H1 (cell line): ENCODE data around the gene ACVRL1. TPM values are rescaled to one million over a fixed set of nuclear protein-coding genes. Genes with fewer than 3 reads are reported as not detected.

Source experiments
- CTCF ChIA-PET: fragments of 300-600 bp; sonication (Branson Sonifier 250); formaldehyde crosslinking; loops from one replicate; lab custom pipeline; 2021; ENCODE audit not compliant: partially characterized antibody; lab: Charles Lee
- POLR2A ChIA-PET: fragments of 300-600 bp; sonication (Branson Sonifier 250); formaldehyde crosslinking; loops from one replicate; lab custom pipeline; 2021; ENCODE audit warnings: inconsistent platforms; ENCODE audit not compliant: partially characterized antibody; lab: Charles Lee
- DNase-seq, 2 experiments: peaks; one replicate each; pipeline versions ENCODE4 v3.0.0 to v3.0.0-alpha.2; 2010 to 2022; ENCODE audit warnings: low spot score in 2 of 2, low read depth in 1 of 2, mixed read lengths in 1 of 2
- FAIRE-seq: peaks from 2 replicates; lab custom pipeline; 2011; peaks lifted over from hg19 to GRCh38; lab: Jason Lieb, UNC
- H2AFZ ChIP-seq: 2 replicates; pipeline ENCODE4 v1.8.1; 2012; ENCODE audit warnings: low read length, inconsistent platforms
- H2AK5ac ChIP-seq: 2 replicates; pipeline ENCODE4 v1.6.1; 2013; ENCODE audit warnings: low read depth, low read length
- H2BK120ac ChIP-seq: replicated peaks from 2 replicates; pipeline ENCODE3; 2013; ENCODE audit warnings: low read depth, low read length, inconsistent platforms
- H2BK12ac ChIP-seq: 2 replicates; pipeline ENCODE4 v1.6.1; 2013; ENCODE audit warnings: low read depth, low read length
- H2BK15ac ChIP-seq: 2 replicates; pipeline ENCODE4 v1.6.1; 2013; ENCODE audit warnings: low read length
- H2BK20ac ChIP-seq: 2 replicates; pipeline ENCODE4 v1.6.1; 2013; ENCODE audit warnings: low read length
- H2BK5ac ChIP-seq: 2 replicates; pipeline ENCODE4 v1.6.1; 2013; ENCODE audit warnings: low read depth, low read length
- H3K14ac ChIP-seq: 2 replicates; pipeline ENCODE4 v1.6.1; 2013; ENCODE audit warnings: inconsistent platforms; ENCODE audit not compliant: insufficient read length
- H3K18ac ChIP-seq: 2 replicates; pipeline ENCODE4 v1.6.1; 2013; ENCODE audit warnings: low read length; ENCODE audit errors: extremely low read depth
- H3K23ac ChIP-seq: 2 replicates; pipeline ENCODE4 v1.6.1; 2013; ENCODE audit warnings: inconsistent platforms; ENCODE audit not compliant: insufficient read length
- H3K23me2 ChIP-seq: 2 replicates; pipeline ENCODE4 v1.6.1; 2013; ENCODE audit warnings: low read depth, low read length
- H3K27ac ChIP-seq: 2 replicates; pipeline ENCODE4 v1.6.1; 2011; ENCODE audit warnings: low read depth, low read length, inconsistent platforms
- H3K27me3 ChIP-seq, 4 experiments: replicated peaks in 1 of 4; 1 replicate in 1 of 4; 2 replicates in 3 of 4; pipeline versions ENCODE4 v1.6.1 to v1.8.1; 2011 to 2013; ENCODE audit warnings: low read length in 3 of 4, mild to moderate bottlenecking in 3 of 4, inconsistent platforms in 2 of 4, mixed read lengths in 2 of 4, moderate library complexity in 1 of 4; ENCODE audit not compliant: control insufficient read depth in 3 of 4, insufficient read depth in 3 of 4; ENCODE audit errors: extremely low read depth in 1 of 4
- H3K36me3 ChIP-seq, 4 experiments: 2 replicates each; pipeline versions ENCODE4 v1.6.1 to v1.8.1; 2011 to 2013; ENCODE audit warnings: mild to moderate bottlenecking in 4 of 4, low read length in 3 of 4, moderate library complexity in 2 of 4, control low read depth in 1 of 4, inconsistent platforms in 1 of 4; ENCODE audit not compliant: insufficient read depth in 4 of 4, control insufficient read depth in 2 of 4
- H3K4ac ChIP-seq: replicated peaks from 2 replicates; pipeline ENCODE3; 2013; ENCODE audit warnings: low read length, low read depth, mixed read lengths, inconsistent platforms; ENCODE audit not compliant: insufficient read length
- H3K4me1 ChIP-seq, 4 experiments: replicated peaks in 1 of 4; 1 replicate in 1 of 4; 2 replicates in 3 of 4; pipeline versions ENCODE4 v1.6.1 to v1.8.1; 2011 to 2013; ENCODE audit warnings: low read length in 3 of 4, inconsistent platforms in 2 of 4, mixed read lengths in 1 of 4; ENCODE audit not compliant: insufficient read depth in 4 of 4, control insufficient read depth in 3 of 4
- H3K4me2 ChIP-seq, 2 experiments: 2 replicates each; pipeline versions ENCODE4 v1.6.1 to v1.8.1; 2011 to 2013; ENCODE audit warnings: low read depth in 2 of 2, low read length in 2 of 2, control low read depth in 1 of 2, inconsistent platforms in 1 of 2, mild to moderate bottlenecking in 1 of 2; ENCODE audit not compliant: insufficient read depth in 1 of 2
- H3K4me3 ChIP-seq, 4 experiments: fragments of 200-600, 300-600 bp in 1 of 4; sonication (generic), shearing (Covaris generic), sonication (Bioruptor Twin) in 1 of 4; 2 replicates each; pipeline versions ENCODE4 v1.5.1 to v1.8.1; 2011 to 2016; ENCODE audit warnings: low read length in 4 of 4, low read depth in 3 of 4, control low read depth in 2 of 4, inconsistent platforms in 2 of 4, mild to moderate bottlenecking in 2 of 4, mixed read lengths in 1 of 4, moderate library complexity in 1 of 4; ENCODE audit not compliant: insufficient read depth in 2 of 4; ENCODE audit errors: extremely low read depth in 1 of 4
- H3K56ac ChIP-seq: replicated peaks from 2 replicates; pipeline ENCODE3; 2013; ENCODE audit warnings: low read depth, mild to moderate bottlenecking, mixed read lengths, low read length, inconsistent platforms; ENCODE audit not compliant: insufficient read length
- H3K79me1 ChIP-seq: 2 replicates; pipeline ENCODE4 v1.6.1; 2013; ENCODE audit warnings: low read depth, low read length, control low read depth
- H3K79me2 ChIP-seq, 2 experiments: 2 replicates each; pipeline versions ENCODE4 v1.6.1 to v1.8.1; 2012 to 2013; ENCODE audit warnings: low read length in 2 of 2, mild to moderate bottlenecking in 2 of 2, inconsistent platforms in 1 of 2; ENCODE audit not compliant: insufficient read depth in 2 of 2, control insufficient read depth in 1 of 2
- H3K9ac ChIP-seq, 4 experiments: replicated peaks in 1 of 4; 1 replicate in 1 of 4; 2 replicates in 3 of 4; pipeline versions ENCODE4 v1.6.1 to v1.8.1; 2011 to 2013; ENCODE audit warnings: low read depth in 3 of 4, low read length in 3 of 4, control low read depth in 2 of 4, mild to moderate bottlenecking in 2 of 4, moderate library complexity in 2 of 4, inconsistent platforms in 1 of 4; ENCODE audit errors: extremely low read depth in 1 of 4
- H3K9me3 ChIP-seq, 2 experiments: 2 replicates each; pipeline versions ENCODE4 v1.6.1 to v1.8.1; 2012 to 2013; ENCODE audit warnings: mild to moderate bottlenecking in 2 of 2, moderate library complexity in 2 of 2, control low read depth in 1 of 2, inconsistent platforms in 1 of 2, low read depth in 1 of 2, low read length in 1 of 2, mixed read lengths in 1 of 2; ENCODE audit not compliant: insufficient read depth in 2 of 2
- H4K20me1 ChIP-seq, 2 experiments: replicated peaks in 1 of 2; 2 replicates each; pipeline versions ENCODE3 to v1.8.1; 2011 to 2013; ENCODE audit warnings: inconsistent platforms in 2 of 2, low read length in 2 of 2, mild to moderate bottlenecking in 1 of 2; ENCODE audit not compliant: insufficient read depth in 2 of 2, control insufficient read depth in 1 of 2
- H4K5ac ChIP-seq: 2 replicates; pipeline ENCODE4 v1.6.1; 2013; ENCODE audit warnings: low read length, low read depth, mixed read lengths, inconsistent platforms; ENCODE audit not compliant: insufficient read length
- H4K8ac ChIP-seq: 2 replicates; pipeline ENCODE4 v1.8.0; 2013; ENCODE audit warnings: mild to moderate bottlenecking, moderate library complexity, low read length, inconsistent platforms; ENCODE audit not compliant: insufficient read depth; ENCODE audit errors: extremely low read depth
- H4K91ac ChIP-seq: replicated peaks from 2 replicates; pipeline ENCODE3; 2013; ENCODE audit warnings: low read length, mixed read lengths, inconsistent platforms; ENCODE audit not compliant: insufficient read length
- ATF3 ChIP-seq: IDR thresholded peaks from 2 replicates; pipeline ENCODE4 v1.6.1; 2011; ENCODE audit warnings: low read depth, mild to moderate bottlenecking, low read length; ENCODE audit not compliant: insufficient read depth
- CBX5 ChIP-seq: fragments of 300-800, 300-1000 bp; sonication (generic); IDR thresholded peaks from 2 replicates; pipeline ENCODE4 v1.7.1; 2016; ENCODE audit warnings: antibody characterized with exemption, low read length, low read depth
- CREB1 ChIP-seq: IDR thresholded peaks from 2 replicates; pipeline ENCODE4 v1.6.1; 2012; ENCODE audit warnings: inconsistent platforms
- HDAC2 ChIP-seq, 2 experiments: fragments of 300-600 bp in 1 of 2; sonication (generic) in 1 of 2; IDR thresholded peaks; 2 replicates each; pipeline ENCODE4 v1.6.1; 2011 to 2012; ENCODE audit warnings: low read depth in 2 of 2, low read length in 2 of 2, mild to moderate bottlenecking in 2 of 2, moderate library complexity in 2 of 2, borderline replicate concordance in 1 of 2, inconsistent platforms in 1 of 2
- NANOG ChIP-seq: IDR thresholded peaks from 2 replicates; pipeline ENCODE4 v1.6.1; 2011; ENCODE audit warnings: low read length, low read depth, mild to moderate bottlenecking, inconsistent platforms; ENCODE audit not compliant: insufficient read depth, poor library complexity, severe bottlenecking
- RBBP5 ChIP-seq: IDR thresholded peaks from 2 replicates; pipeline ENCODE4 v1.7.1; 2012; ENCODE audit warnings: low read depth, mild to moderate bottlenecking, inconsistent platforms, low read length, moderate library complexity, borderline replicate concordance
- SP1 ChIP-seq: IDR thresholded peaks from 2 replicates; pipeline ENCODE4 v1.6.1; 2011; ENCODE audit warnings: low read depth, low read length
- SP2 ChIP-seq: IDR thresholded peaks from 2 replicates; pipeline ENCODE4 v1.6.1; 2012; ENCODE audit warnings: mild to moderate bottlenecking, low read length, inconsistent platforms
- SRF ChIP-seq: IDR thresholded peaks from 2 replicates; pipeline ENCODE4 v1.6.1; 2011; ENCODE audit warnings: mild to moderate bottlenecking, low read depth, low read length, moderate library complexity
- TCF12 ChIP-seq: IDR thresholded peaks from 2 replicates; pipeline ENCODE4 v1.6.1; 2011; ENCODE audit warnings: low read depth, mild to moderate bottlenecking, low read length
- WGBS, 2 experiments: shearing (Covaris generic) in 1 of 2; methylation state at CpG; one replicate each; pipeline versions ENCODE4 v1.1.6 to v1.1.7; 2013 to 2015; ENCODE audit warnings: low lambda C conversion rate in 2 of 2, mixed read lengths in 2 of 2, inconsistent platforms in 1 of 2, low coverage in 1 of 2, missing lambda C conversion rate in 1 of 2; ENCODE audit not compliant: insufficient replicate concordance in 2 of 2, insufficient coverage in 1 of 2, insufficient read length in 1 of 2; ENCODE audit errors: extremely low coverage in 1 of 2, missing lambda C conversion rate in 1 of 2; 5-methylcytosine and 5-hydroxymethylcytosine counted together
- polyA plus RNA-seq, 7 experiments: library from polyadenylated mRNA; depleted of rRNA in 3 of 7; stranded (reverse) in 5 of 7; unstranded in 2 of 7; fragments of >200 nt in 5 of 7; fragments of 200-250 nt in 2 of 7; gene quantifications; 1 replicate in 5 of 7; 2 replicates in 1 of 7; 4 replicates in 1 of 7; pipeline versions ENCODE4 v1.2.1 to v1.2.3, GENCODE V29; 2011 to 2013; ENCODE audit warnings: missing spikeins in 2 of 7, mixed read lengths in 2 of 7
- total RNA-seq: library from RNA; stranded (reverse); fragmentation: NEBNext Ultra II Directional; extraction: Animal tissue kit (Norgen Biotek cat#: 25700); gene quantifications from 2 replicates; pipeline ENCODE4 v1.2.1, GENCODE V29; 2021

Gene ACVRL1
- total and polyA plus RNA-seq, 2 of the 8 experiments (the other 6 are each of a cell fraction or from before 2014, with no cell fraction given) = 0.09 to 0.35 TPM

GRCh38 chr12:51972422-51972812, 65.1 kb downstream of the ACVRL1 start:
- H2BK5ac ChIP-seq = no peak overlapping the region
- FAIRE-seq = no peak

More at GRCh38 chr12:51972422-51972812, 65.1 kb downstream of the ACVRL1 start:
- DNase-seq = no peak
- Histone ChIP-seq H3K56ac (no peak overlapping the region), H3K79me1 (peaks cover 6% of the 10 kb centered on the region; the same call in 1 of the 2 replicates), H3K23ac (no peak overlapping the region), H2AK5ac (no peak overlapping the region), H4K91ac (no peak overlapping the region), H3K23me2 (no peaks in the 10 kb centered on the region), H3K4me2 (no peak overlapping the region), H3K4me1 (peaks cover 3 to 10% (median 6%) of the 10 kb centered on the region in 4 experiments; a peak in 5 of 7 replicates), H2BK20ac (no peak overlapping the region), H2AFZ (no peak overlapping the region), H2BK15ac (no peak overlapping the region), H3K4ac (no peak overlapping the region), H2BK120ac (no peak overlapping the region), H3K36me3 (peaks cover 2 to 12% (median 9%) of the 10 kb centered on the region in 4 experiments; a peak in 6 of 8 replicates), H4K20me1 (peaks cover 9 to 20% of the 10 kb centered on the region in 2 experiments), H4K8ac (no peak overlapping the region), H3K18ac (no peak overlapping the region), H3K14ac (no peak overlapping the region), H2BK12ac (no peak overlapping the region), H3K79me2 (peaks cover 0 to 14% of the 10 kb centered on the region in 2 experiments; a peak in 1 of 4 replicates), H4K5ac (no peak overlapping the region), H3K9me3 (no peaks in the 10 kb centered on the region), H3K27me3 (no peaks in the 10 kb centered on the region), H3K9ac (no peak overlapping the region), H3K4me3 (no peak overlapping the region), H3K27ac (no peak overlapping the region)
- TF ChIP-seq CBX5 = no peak
- TF ChIP-seq SP2 = no peak
- TF ChIP-seq CREB1 = no peak
- TF ChIP-seq TCF12 = no peak
- TF ChIP-seq NANOG = no peak
- TF ChIP-seq SRF = no peak
- TF ChIP-seq RBBP5 = no peak
- no peak for TF ChIP-seq ATF3
- TF ChIP-seq SP1 = no peak
- TF ChIP-seq HDAC2 (IDR thresholded peaks at IDR 0.05; ENCODE audit: borderline replicate concordance in 1 of 2, low read depth in 2 of 2, low read length in 2 of 2) = no peak
- CTCF ChIA-PET = interaction anchor here (0.9 to 4.9 kb wide), 11 partner anchors 9 to 139 kb away, joined by 3 to 55 read pairs (median 7); no protein-coding TSS in a partner anchor
- WGBS, 2 experiments = 90% methylated on average over 5 of the region's 5 CpGs; no CpG with 5 or more reads in 1 of the 2 experiments
- POLR2A ChIA-PET = no interaction called here
